Measurements from ENCODE around the gene PLTP. TPM values are rescaled to one million over a fixed set of nuclear protein-coding genes. Genes with fewer than 3 reads are reported as not detected.

The PLTP gene
- total and polyA plus RNA-seq, 2 of the 13 experiments (the other 11 are each of a cell fraction or from before 2014, with no cell fraction given): 16.9 to 28.6 TPM

GRCh38 chr20:45890985-45891983 lies 20.7 kb downstream of the PLTP start, which contains the start of the genes CTSA and NEURL2 (continued):
- TF ChIP-seq SOX5 (CRISPR knock-in tag; IDR thresholded peaks at IDR 0.05; ENCODE audit: borderline replicate concordance) (peak; percentile 92), ZNF18 (CRISPR knock-in tag; IDR thresholded peaks at IDR 0.05; ENCODE audit: insufficient replicate concordance) (peak; percentile 95), ZNF121 (CRISPR knock-in tag; IDR thresholded peaks at IDR 0.05) (peak; percentile 90), STAG1 (CRISPR knock-in tag; IDR thresholded peaks at IDR 0.05) (peak; percentile 55), ZBTB2 (CRISPR knock-in tag; IDR thresholded peaks at IDR 0.05; ENCODE audit: low read depth) (peak; percentile 95), BCLAF1 (IDR thresholded peaks at IDR 0.05) (no peak), ZNF546 (CRISPR knock-in tag; conservative IDR thresholded peaks at IDR 0.05) (peak; percentile 64; the same call in 1 of the 2 replicates), ZNF512B (CRISPR knock-in tag; IDR thresholded peaks at IDR 0.05; ENCODE audit: borderline replicate concordance) (no peak; the same call in none of the 2 replicates), ETV5 (CRISPR knock-in tag; IDR thresholded peaks at IDR 0.05; ENCODE audit: borderline replicate concordance) (peak; percentile 91), KDM4B (CRISPR knock-in tag; IDR thresholded peaks at IDR 0.05) (peak; percentile 99), RBAK (CRISPR knock-in tag; IDR thresholded peaks at IDR 0.05) (peak; percentile 87), PAWR (CRISPR knock-in tag; IDR thresholded peaks at IDR 0.05; ENCODE audit: borderline replicate concordance) (peak; percentile 92; the same call in 1 of the 2 replicates), IRF2 (CRISPR knock-in tag; IDR thresholded peaks at IDR 0.05) (peak; percentile 99), ARID5B (CRISPR knock-in tag; IDR thresholded peaks at IDR 0.05) (peak; percentile 97)

Data from HepG2 (cell line).